GM18502 (cell line): ENCODE measurements around the gene EEF2.

Experiments used
- ATAC-seq: cut with Tn5 transposase; IDR thresholded peaks from one replicate; pipeline ENCODE4 v1.9.1; 2021; ENCODE audit warnings: mild to moderate bottlenecking; ENCODE audit not compliant: unreplicated experiment, poor library complexity

EEF2 gene

GRCh38 chr19:3984908-3985642, at the start of gene EEF2:
Gene EEF2, minus strand, starts transcription at chr19:3985463. Its CDS starts 83 bp downstream, at chr19:3985380.
- peak; percentile 61 for ATAC-seq

- no peak for ATAC-seq
These were observed 49.1 kb upstream of the EEF2 start for GRCh38 chr19:4034048-4035017.

DNA sequence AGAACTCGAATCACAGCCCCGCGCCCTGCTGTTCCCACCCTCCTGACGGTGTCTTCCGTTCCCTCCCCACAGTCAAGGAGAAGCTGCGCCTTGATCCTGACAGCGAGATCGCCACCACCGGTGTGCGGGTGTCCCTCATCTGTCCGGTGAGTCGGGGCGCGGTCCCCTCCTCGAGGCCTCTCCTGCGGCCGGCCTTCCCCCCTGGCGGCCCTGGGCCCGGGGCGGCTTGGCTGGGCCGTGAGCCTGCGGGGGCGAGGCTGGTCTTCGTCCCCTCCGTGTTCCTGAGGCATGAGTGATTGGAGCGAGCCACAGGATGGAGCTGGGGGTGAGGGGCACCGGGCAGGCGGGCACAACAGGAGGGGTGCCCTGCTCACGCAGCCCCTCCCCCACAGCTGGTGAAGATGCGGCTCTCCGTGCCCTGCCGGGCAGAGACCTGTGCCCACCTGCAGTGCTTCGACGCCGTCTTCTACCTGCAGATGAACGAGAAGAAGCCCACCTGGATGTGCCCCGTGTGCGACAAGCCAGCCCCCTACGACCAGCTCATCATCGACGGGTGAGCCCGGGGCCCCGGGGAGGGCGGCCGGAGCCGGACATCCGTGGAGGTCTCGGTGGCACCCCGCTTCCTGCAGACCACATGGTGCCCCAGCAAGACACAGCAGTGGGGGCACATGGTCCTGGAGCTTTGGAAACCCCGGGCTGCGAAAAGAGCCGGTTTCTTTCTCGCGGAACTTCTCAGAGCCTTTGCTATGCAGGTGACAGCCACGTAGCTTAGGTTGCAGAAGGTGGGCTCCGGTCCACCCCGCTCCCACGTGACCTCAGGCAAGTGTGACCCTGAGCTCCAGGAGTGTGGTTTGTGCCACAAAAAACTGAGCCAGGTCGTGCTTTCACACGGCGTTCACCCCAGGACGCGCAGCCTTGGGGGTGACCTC, 48.0 kb upstream of the EEF2 start:
- no peak for ATAC-seq

DNA sequence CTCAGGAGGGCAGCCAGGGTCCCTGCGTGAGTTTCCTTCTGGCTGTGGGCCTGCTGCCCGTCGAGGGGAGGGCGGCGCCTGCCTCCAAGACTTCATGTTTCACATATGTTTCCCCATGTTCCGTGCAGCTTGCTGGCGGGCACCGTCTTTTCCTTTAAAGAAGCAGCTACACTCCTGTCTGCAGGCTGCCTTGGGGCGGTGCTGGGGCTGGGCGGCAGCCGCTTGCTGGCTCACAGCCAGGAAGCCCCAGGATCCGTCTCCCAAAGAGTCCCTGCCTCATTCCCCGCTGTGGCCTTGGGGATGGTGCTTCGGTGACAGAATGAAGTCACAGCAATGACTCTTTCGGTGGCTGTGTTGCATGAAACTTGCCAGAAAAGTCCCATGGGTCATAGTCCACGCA, 47.2 kb upstream of the EEF2 start:
- ATAC-seq, result no peak

DNA sequence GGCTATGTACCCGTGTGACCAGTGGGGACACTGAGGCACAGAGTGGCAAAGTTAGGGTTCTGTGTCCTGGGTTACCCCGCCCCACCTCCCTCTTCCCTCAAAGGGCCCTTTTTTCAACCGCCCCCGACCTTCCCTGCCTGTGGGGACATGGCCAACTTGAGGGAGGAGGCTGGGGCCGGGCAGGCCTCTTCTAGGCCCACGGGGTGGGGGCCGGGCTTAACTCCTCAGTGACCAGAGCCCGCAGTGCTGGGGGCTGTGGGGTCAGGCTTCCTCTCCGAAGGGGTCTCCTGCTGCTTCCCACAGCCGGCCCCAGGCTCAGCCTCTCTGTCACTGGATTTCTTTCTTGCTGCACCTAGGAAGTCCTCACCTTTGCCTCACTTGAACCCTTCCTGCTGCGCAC, 46.2 kb upstream of the EEF2 start:
- ATAC-seq, result no peak

DNA sequence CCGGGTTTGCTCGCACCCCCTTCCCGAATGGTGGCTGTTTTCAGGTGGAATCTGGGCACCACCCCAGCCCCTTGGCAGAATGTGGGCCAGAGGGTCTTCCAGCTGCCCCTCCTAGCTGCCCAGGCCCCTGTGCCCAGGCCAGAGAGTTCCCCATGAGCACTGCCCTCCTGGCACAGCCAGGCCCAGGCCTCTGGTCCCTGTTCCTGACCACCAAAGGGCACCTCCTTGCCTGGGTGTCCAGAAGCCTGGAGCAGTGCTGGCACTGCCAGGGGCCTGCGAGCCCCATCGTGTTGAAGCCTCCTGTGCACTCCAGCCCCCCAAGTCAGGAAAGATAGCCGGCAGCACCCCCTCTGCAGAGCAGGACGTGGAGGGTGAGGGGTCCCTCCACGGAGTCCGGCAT, 45.7 kb upstream of the EEF2 start:
- ATAC-seq, result no peak

- ATAC-seq, result no peak
These were observed 45.3 kb upstream of the EEF2 start for GRCh38 chr19:4030552-4030951.

DNA sequence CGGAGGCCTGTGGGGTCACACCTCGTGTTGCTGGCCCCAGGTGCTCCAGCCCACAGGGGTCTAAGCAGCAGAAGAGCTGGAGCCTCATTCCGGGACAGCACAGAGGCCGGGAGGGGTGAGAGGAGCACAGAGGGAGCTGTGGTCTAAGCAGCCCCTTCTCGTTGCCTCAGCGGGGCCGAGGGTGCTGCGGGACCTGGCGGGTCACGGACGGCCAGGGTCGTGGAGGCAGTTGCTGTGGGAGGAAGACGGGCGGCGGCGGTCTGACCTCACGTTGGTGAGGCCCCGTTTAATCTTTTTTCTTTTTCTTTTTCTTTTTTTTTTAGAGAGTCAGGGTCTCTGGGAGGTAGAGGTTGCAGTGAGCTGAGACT, 44.0 kb upstream of the EEF2 start:
- no peak for ATAC-seq

DNA sequence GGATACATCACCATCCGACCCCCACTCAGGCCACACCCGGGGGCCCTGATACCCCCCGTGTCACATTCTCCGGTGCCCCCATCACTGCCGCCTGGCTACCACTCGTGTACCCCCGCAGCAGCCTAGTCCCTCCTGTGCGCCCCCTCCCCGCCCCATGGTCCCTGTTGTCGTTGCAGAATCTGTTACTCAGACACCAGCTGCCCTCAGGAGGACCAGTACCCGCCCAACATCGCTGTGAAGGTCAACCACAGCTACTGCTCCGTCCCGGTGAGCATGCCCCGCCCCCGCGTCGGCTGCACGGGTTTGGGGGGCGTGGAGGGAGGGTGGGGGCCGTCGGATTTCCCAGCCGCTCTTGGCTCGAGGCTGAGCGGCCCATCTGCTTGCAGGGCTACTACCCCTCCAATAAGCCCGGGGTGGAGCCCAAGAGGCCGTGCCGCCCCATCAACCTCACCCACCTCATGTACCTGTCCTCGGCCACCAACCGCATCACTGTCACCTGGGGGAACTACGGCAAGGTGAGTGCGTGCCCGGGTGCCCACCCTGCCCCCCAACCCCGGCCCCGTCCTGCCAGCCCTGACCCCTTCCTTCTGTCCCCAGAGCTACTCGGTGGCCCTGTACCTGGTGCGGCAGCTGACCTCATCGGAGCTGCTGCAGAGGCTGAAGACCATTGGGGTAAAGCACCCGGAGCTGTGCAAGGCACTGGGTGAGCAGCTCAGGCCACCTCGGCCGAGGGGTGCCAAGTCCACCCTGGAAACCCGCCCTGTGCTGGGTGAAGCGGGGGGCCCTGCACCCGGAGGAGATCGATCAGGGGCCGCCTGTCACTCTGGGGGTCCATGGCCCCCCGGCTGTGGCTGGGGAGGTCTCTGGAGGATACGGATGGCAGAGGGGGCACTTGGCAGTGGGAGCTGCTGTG, 43.3 kb upstream of the EEF2 start:
- ATAC-seq, result no peak

GRCh38 chr19:4027146-4027545, 41.9 kb upstream of the EEF2 start:
- ATAC-seq, result no peak

GRCh38 chr19:4025317-4025716, 40.1 kb upstream of the EEF2 start:
- no peak for ATAC-seq

DNA sequence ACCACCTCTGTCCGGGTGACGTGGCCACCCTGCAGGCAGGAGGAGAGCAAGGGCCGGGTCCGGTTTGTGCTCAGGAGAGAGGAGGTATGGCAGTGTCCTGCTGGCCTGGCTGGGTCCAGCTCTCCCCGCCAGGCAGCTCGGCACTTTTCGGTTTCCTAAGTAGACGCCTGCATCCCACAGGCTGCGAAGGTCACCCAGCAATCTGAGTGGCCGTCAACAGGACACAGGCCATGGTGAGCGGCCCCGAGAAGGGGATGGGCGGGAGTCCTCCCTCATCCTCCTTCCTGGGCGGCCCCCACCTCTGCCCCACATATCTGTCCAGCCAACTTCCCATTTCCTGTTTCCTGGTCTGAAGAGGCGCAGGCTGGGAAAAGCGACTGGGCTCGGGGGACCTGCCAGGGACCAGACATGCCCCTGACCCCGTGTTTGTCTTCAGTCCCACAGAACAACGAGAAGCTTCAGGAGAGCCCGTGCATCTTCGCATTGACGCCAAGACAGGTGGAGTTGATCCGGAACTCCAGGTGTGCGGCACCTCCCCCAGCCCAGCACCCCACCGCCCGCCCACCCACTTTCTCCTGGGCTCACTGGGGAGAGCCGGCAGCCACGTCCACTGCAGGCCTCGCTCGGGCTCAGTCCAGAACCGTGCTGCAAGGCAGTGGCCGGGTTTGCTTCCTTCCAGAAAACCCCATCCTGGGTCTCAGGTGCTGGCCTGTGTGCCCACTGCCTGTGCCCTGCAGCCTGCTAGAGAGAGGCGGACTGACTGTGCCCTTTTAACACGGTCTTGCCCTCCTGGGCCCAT, 38.5 kb upstream of the EEF2 start:
- ATAC-seq, result no peak

DNA sequence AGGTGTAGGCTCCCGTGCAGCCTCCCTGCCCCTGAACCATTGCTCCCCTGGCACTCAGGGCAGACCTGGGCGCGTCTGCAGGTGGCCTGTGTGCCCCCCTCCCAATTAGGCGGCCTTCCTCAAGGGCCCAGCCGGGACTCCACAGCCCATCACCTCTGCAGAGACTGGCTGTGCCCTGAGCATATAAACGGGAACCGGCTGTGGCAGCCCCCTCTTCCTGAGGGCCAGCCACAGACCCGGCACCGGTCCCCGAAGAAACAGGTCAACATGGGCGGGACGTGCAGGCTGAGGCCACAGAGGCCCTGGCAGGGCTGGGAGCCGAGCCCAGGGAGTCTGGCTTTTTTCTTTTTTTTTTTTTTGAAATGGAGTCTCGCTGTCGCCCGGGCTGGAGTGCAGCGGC, 34.3 kb upstream of the EEF2 start:
- no peak for ATAC-seq

DNA sequence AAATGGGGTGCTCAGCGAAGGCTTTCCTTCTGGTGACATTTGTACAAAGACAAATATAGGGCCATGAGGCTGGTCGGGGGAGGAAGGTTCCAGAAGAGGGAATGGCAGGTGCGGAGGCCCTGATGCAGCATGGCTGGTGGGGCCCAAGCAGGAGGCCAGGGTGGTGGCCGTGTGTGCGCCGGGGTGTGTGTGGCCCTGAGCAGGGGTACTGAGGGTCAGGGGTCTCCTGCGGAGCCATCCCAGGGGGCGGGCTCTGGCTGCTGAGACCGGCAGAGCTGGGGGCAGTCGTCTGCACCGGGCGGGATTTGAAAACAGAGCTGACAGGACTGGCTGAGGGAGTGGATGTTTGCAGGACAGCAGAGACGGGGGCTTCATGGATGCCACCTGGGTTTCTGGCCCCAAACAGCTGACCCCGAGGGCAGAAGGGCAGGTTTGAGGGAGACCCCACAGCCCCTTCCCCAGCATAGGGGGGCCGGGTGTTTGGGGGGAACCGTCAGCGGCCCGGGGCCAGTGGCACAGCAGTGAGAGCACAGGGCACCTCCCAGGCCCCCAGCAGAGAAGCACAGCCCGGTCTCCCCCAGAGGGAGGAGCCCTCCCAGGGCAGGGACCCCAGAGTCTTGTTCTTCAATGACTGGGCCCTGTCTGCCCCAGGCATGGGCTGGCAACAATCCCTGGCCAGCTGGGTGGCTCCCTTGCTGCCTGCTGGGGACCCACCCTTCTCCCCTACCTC, 33.7 kb upstream of the EEF2 start:
- ATAC-seq, result no peak

GRCh38 chr19:4018140-4018613, 32.9 kb upstream of the EEF2 start:
- no peak for ATAC-seq

DNA sequence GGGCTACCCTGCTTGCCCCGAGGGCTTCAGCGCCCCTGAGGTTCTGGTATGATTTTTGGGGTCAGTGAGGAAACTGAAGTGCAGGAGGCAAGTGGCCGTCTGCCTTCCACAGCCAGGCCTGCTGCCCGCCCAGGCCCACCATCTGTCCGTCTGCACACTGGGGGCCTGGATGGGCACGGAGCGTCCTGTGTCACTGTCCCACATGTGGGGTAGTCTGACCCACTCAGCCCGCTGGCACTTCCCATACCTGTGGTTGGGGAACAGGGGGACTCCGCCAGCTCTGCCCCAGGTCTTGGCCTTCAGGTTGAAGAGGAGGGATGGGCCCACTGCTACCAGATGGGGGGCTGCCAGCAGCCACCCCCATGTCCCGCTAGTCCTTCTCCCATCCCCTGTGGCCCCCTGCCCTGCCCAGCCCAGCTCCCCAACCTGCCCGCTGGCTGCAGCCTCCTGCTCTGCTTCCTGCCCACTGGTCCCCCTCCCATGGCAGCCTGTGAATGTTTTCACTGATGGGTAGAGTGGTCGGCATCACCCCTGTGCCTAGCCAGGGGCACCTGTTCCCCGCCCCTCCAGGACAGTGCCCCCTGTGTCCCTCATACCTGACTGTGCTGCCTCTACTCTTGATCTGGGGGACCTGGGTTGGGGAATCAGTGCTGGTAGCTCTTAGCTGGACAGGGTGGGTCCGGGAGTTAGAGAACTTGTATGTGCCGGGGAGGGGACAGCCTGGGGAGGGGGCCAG, 31.8 kb upstream of the EEF2 start:
- ATAC-seq, result no peak

DNA sequence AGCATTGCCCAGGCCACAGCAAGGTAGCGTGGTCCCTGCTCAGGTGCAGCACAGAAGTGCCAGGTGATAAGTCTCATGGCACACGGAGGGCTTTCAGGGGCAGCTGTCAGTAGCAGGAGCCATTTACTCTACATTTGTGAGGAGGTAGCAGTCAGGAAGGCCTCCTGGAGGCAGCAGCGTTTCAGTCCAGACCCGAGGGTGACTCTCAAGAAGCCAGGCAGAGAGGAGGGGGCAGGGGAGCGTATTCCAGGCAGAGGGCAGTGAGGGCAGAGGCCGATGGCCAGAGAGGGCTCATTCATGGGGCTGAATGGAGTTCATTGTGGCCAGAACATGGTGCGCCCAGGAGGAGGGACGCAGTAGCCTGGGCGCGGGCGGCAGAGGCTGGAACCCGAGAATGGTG, 31.2 kb upstream of the EEF2 start:
- no peak for ATAC-seq
